GM21576 (cell line): Measurements from ENCODE around the gene PRICKLE4.

Source experiments
- ATAC-seq: cut with Tn5 transposase; IDR thresholded peaks from one replicate; pipeline ENCODE4 v1.9.1; 2021; ENCODE audit warnings: mild to moderate bottlenecking, moderate library complexity; ENCODE audit not compliant: unreplicated experiment

Gene PRICKLE4

DNA sequence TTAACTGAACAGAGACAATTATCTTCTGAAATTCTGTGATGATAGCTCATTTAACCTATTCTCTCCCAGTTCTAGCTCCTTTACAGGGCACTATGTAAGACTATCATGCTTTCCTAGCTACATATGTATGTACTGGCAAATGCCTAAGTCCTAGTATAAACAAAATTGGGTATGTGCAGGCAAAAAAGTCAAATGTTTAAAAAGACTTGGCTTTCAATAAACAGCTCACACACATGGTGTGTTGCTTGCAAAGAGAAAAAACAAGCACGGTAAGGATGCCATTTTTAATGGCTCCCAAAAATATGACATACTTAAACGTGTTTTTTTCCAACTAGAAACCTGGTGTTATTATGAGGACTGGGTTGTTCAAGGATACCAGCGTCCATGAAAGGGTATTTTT is 51.7 kb downstream of the PRICKLE4 start:
- ATAC-seq, result no peak

DNA sequence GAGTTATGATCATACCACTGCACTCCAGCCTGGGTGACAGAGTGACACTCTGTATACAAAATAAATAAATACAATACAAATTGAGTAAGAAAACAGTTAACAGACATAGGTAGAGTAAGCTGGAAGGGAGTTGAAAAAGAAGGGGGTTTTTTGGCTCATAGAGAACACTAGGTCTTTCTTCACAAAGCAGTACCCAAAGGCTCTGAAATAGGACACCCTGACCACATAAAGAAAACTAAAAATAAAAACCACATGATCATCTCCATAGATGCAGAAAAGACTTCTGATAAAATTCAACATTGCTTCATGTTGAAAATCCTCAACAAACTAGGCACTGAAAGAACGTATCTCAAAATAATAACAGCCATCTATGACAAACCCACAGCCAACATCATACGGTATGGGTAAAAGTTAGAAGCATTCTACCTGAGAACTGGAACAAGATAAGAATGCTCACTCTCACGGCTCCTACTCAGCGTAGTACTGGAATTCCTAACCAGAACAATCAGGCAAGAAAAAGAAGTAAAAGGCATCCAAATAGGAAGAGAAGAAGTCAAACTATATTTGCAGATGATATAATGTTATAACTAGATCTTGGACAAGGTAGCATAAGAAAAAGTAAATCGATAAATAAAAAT is 55.6 kb downstream of the PRICKLE4 start:
- no peak for ATAC-seq

DNA sequence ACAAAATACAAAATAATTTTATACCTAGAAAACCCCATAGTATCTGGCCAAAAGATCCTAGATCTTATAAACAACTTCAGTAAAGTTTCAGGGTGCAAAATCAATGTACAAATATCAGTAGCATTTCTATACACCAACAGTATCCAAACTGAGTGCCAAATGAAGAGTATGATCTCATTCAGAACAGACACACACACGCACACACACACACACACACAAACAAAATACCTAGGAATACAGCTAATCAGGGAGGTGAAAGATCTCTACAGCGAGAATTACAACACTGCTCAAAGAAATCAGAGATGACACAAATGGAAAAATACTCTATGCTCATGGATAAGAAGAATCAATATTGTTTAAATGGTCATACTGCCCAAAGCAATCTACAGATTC is 56.1 kb downstream of the PRICKLE4 start:
- ATAC-seq, result no peak
